Superior temporal gyrus (tissue), 1 donor: Measurements from ENCODE around the gene NECAP2.
A peak's percentile ranks its signal among the peaks of the same experiment; 100 is the strongest.

Experiments used
- DNase-seq: peaks from one replicate; pipeline ENCODE4 v3.0.0-alpha.2; 2016; ENCODE audit errors: extremely low spot score

Gene NECAP2

GRCh38 chr1:16440470-16441281, at the start of gene NECAP2:
Gene NECAP2 (plus strand): TSS chr1:16440724. CDS start chr1:16440762, 38 bp downstream.
- peak; percentile 92 for DNase-seq

GRCh38 chr1:16391411-16391810, 49.1 kb upstream of the NECAP2 start:
- DNase-seq: no peak

- no peak for DNase-seq
Observed at GRCh38 chr1:16392740-16393569, 47.6 kb upstream of the NECAP2 start.

- no peak for DNase-seq
Observed at GRCh38 chr1:16393570-16394521, 46.7 kb upstream of the NECAP2 start.

GRCh38 chr1:16394977-16395376, 45.5 kb upstream of the NECAP2 start:
- DNase-seq: no peak

- DNase-seq: no peak
Observed at GRCh38 chr1:16396591-16396990, 43.9 kb upstream of the NECAP2 start.

- no peak for DNase-seq
Observed at GRCh38 chr1:16397120-16397519, 43.4 kb upstream of the NECAP2 start.

GRCh38 chr1:16398371-16398953, 42.1 kb upstream of the NECAP2 start:
- DNase-seq: no peak

GRCh38 chr1:16402742-16403141, 37.8 kb upstream of the NECAP2 start:
- DNase-seq: no peak

GRCh38 chr1:16405441-16405840, 35.1 kb upstream of the NECAP2 start:
- DNase-seq: no peak

- no peak for DNase-seq
Observed at GRCh38 chr1:16406868-16407267, 33.7 kb upstream of the NECAP2 start.

- no peak for DNase-seq
Observed at GRCh38 chr1:16409536-16410152, 30.9 kb upstream of the NECAP2 start.

GRCh38 chr1:16410803-16411202, 29.7 kb upstream of the NECAP2 start:
- no peak for DNase-seq

- DNase-seq: no peak
Observed at GRCh38 chr1:16413191-16413590, 27.3 kb upstream of the NECAP2 start.

GRCh38 chr1:16418823-16419425, 21.6 kb upstream of the NECAP2 start:
- DNase-seq: no peak

GRCh38 chr1:16420424-16421118, 20.0 kb upstream of the NECAP2 start:
- DNase-seq: no peak

- no peak for DNase-seq
Observed at GRCh38 chr1:16421201-16421600, 19.3 kb upstream of the NECAP2 start.

GRCh38 chr1:16422041-16422440, 18.5 kb upstream of the NECAP2 start:
- DNase-seq: no peak

GRCh38 chr1:16425125-16426025, 15.1 kb upstream of the NECAP2 start:
- DNase-seq: no peak
